Ovary (tissue), 9 donors: ENCODE measurements around the gene NAA11. TPM values are rescaled to one million over a fixed set of nuclear protein-coding genes. Genes with fewer than 3 reads are reported as not detected.

Source experiments
- DNase-seq, 5 donors: peaks; one replicate each; pipeline ENCODE4 v3.0.0-alpha.2; 2019 to 2020
- H3K27ac ChIP-seq, 2 donors: fragments of 200-600 bp; one replicate each; pipeline versions ENCODE4 v1.5.1 to v1.8.0; 2019 to 2022
- H3K27me3 ChIP-seq: fragments of 200-600 bp; one replicate; pipeline ENCODE4 v1.8.0; 2022
- H3K36me3 ChIP-seq: fragments of 200-600 bp; sonication (generic); one replicate; pipeline ENCODE4 v1.5.1; 2019
- H3K4me1 ChIP-seq: one replicate; pipeline ENCODE4 v1.8.1; 2013; ENCODE audit warnings: mild to moderate bottlenecking, moderate library complexity; ENCODE audit not compliant: insufficient read depth
- H3K4me3 ChIP-seq: fragments of 200-600 bp; sonication (generic); one replicate; pipeline ENCODE4 v1.5.1; 2017
- H3K9me3 ChIP-seq, 2 donors: fragments of 200-600 bp in 1 of 2; sonication (generic) in 1 of 2; one replicate each; pipeline versions ENCODE4 v1.5.1 to v1.8.1; 2013 to 2019; ENCODE audit warnings: mild to moderate bottlenecking in 1 of 2, moderate library complexity in 1 of 2
- CTCF ChIP-seq, 3 donors: fragments of 450-650 bp in 2 of 3; fragments of 200-600 bp in 1 of 3; IDR thresholded peaks; one replicate each; pipeline versions ENCODE4 v1.5.1 to v1.8.0; 2016 to 2022; ENCODE audit warnings: antibody characterized with exemption in 3 of 3, mild to moderate bottlenecking in 1 of 3
- EP300 ChIP-seq: sonication (generic); formaldehyde crosslinking; IDR thresholded peaks from one replicate; pipeline ENCODE4 v1.6.1; 2017; ENCODE audit warnings: antibody characterized with exemption
- POLR2A ChIP-seq: fragments of 450-650 bp; IDR thresholded peaks from one replicate; pipeline ENCODE4 v1.6.1; 2017; ENCODE audit warnings: antibody characterized with exemption, mild to moderate bottlenecking, moderate library complexity
- WGBS, 3 donors: extraction: QIAGEN DNeasy Blood & Tissue Kit in 1 of 3; methylation state at CpG; one replicate each; pipeline versions ENCODE4 v1.1.5 to v1.1.7; 2013 to 2017; 5-methylcytosine and 5-hydroxymethylcytosine counted together
- intact Hi-C, 4 donors: fragments of 100-400 bp; cut with DNase I; formaldehyde crosslinking; loops; one replicate each; pipeline versions ENCODE4 v1.11.0 to v1.15.1; 2022 to 2023
- polyA plus RNA-seq, 2 donors: library from polyadenylated mRNA; stranded (reverse); fragments of 200-250 nt in 1 of 2; fragments of 350-450 nt in 1 of 2; fragmentation: Illumina TruSeq in 1 of 2; extraction: RNeasy Lipid Tissue Mini Kit (QIAGEN cat#74804) in 1 of 2; gene quantifications; one replicate each; pipeline ENCODE4 v1.2.3, GENCODE V29; 2013 to 2014
- total RNA-seq, 7 donors: library from RNA; depleted of rRNA in 2 of 7; stranded (reverse); fragments of >200 nt in 2 of 7; fragmentation: NEBNext Ultra II Directional in 3 of 7; extraction: Animal tissue kit (Norgen Biotek cat#: 25700) in 3 of 7; gene quantifications; one replicate each; pipeline versions ENCODE4 v1.1.0 to v1.2.4, GENCODE V29; 2016 to 2023
- donor health status: DM: no; HTN: no; CAD: no; lungs with moderate emphysema.
- donor health status: DM: no; HTN: no; CAD: no.
- donor health status: Bipolar disorder and iron deficiency.
- donor health status: DM: yes; HTN: yes; CAD: no.
- donor health status: DM: no; HTN: no; CAD: no.
- donor health status: DM: yes; HTN: yes; CAD: no.

Gene NAA11
- total and polyA plus RNA-seq, 9 donors, result not detected

GRCh38 chr4:79308137-79308536, 17.7 kb downstream of the NAA11 start:
- H3K27me3 ChIP-seq, result no peaks in the 10 kb centered on the region
- WGBS, 3 donors, result 59 to 77% (median 59%) methylated on average over 4 of the region's 4 CpGs
- intact Hi-C loops, result no loop called here

GRCh38 chr4:79306795-79307194, 19.1 kb downstream of the NAA11 start:
- Histone ChIP-seq H3K36me3 (no peaks in the 10 kb centered on the region), H3K27me3 (no peaks in the 10 kb centered on the region), H3K27ac (no peak overlapping the region), H3K4me3 (no peak overlapping the region), H3K4me1 (no peaks in the 10 kb centered on the region), H3K9me3 (no peaks in the 10 kb centered on the region)
- intact Hi-C loops, result no loop called here
- WGBS, 3 donors, result 37 to 53% (median 45%) methylated on average over 3 of the region's 3 CpGs
- no peak for DNase-seq
- TF ChIP-seq POLR2A (no peak), EP300 (no peak), CTCF (IDR thresholded peaks at IDR 0.05) (no peak)

More at GRCh38 chr4:79308137-79308536, 17.7 kb downstream of the NAA11 start:
- Histone ChIP-seq H3K9me3 (no peaks in the 10 kb centered on the region), H3K36me3 (no peaks in the 10 kb centered on the region), H3K4me3 (no peak overlapping the region), H3K27ac (no peak overlapping the region), H3K4me1 (no peaks in the 10 kb centered on the region)
- DNase-seq, result no peak
- TF ChIP-seq POLR2A, result no peak
- TF ChIP-seq EP300, result no peak
- TF ChIP-seq CTCF (IDR thresholded peaks at IDR 0.05), result no peak

- WGBS, 3 donors, result 73 to 83% (median 81%) methylated on average over 2 of the region's 2 CpGs
- no peak for DNase-seq
- no peaks in the 10 kb centered on the region for H3K36me3 ChIP-seq
Observed at GRCh38 chr4:79300280-79300679, 25.6 kb downstream of the NAA11 start.

GRCh38 chr4:79298484-79298883, 27.4 kb downstream of the NAA11 start:
- TF ChIP-seq EP300, result no peak
- no peak for TF ChIP-seq POLR2A
- no peak for TF ChIP-seq CTCF (IDR thresholded peaks at IDR 0.05)
- no peaks in the 10 kb centered on the region for H3K4me1 ChIP-seq
- H3K27me3 ChIP-seq, result no peaks in the 10 kb centered on the region
- no peak overlapping the region for H3K27ac ChIP-seq
- H3K4me3 ChIP-seq, result no peak overlapping the region
- no peaks in the 10 kb centered on the region for H3K36me3 ChIP-seq
- WGBS, 3 donors, result 90 to 93% (median 93%) methylated on average over 6 of the region's 6 CpGs
- H3K9me3 ChIP-seq, result no peaks in the 10 kb centered on the region
- no peak for DNase-seq
- intact Hi-C loops, result no loop called here

More at GRCh38 chr4:79300280-79300679, 25.6 kb downstream of the NAA11 start:
- Histone ChIP-seq H3K4me3 (no peak overlapping the region), H3K27ac (no peak overlapping the region), H3K9me3 (no peaks in the 10 kb centered on the region), H3K27me3 (no peaks in the 10 kb centered on the region), H3K4me1 (no peaks in the 10 kb centered on the region)
- intact Hi-C loops, result no loop called here
- no peak for TF ChIP-seq EP300
- TF ChIP-seq CTCF (IDR thresholded peaks at IDR 0.05), result no peak
- TF ChIP-seq POLR2A, result no peak

GRCh38 chr4:79298027-79298426, 27.8 kb downstream of the NAA11 start:
- WGBS, 3 donors, result 82 to 92% (median 88%) methylated on average over 6 of the region's 6 CpGs
- H3K4me3 ChIP-seq, result no peak overlapping the region
- H3K9me3 ChIP-seq, result no peaks in the 10 kb centered on the region
- H3K36me3 ChIP-seq, result no peaks in the 10 kb centered on the region
- intact Hi-C loops, result no loop called here
- H3K4me1 ChIP-seq, result no peaks in the 10 kb centered on the region
- TF ChIP-seq CTCF (IDR thresholded peaks at IDR 0.05), result no peak
- no peak for TF ChIP-seq EP300
- TF ChIP-seq POLR2A, result no peak
- H3K27me3 ChIP-seq, result no peaks in the 10 kb centered on the region
- H3K27ac ChIP-seq, result no peak overlapping the region
- no peak for DNase-seq
